IPS DF 4.7 (cell line): Measurements from ENCODE around the gene TMED4.

ENCODE experiments used
- DNase-seq: peaks from one replicate; pipeline ENCODE4 v3.0.0-alpha.2; 2013; ENCODE audit warnings: low spot score; ENCODE audit errors: extremely low read depth

Gene TMED4

DNA sequence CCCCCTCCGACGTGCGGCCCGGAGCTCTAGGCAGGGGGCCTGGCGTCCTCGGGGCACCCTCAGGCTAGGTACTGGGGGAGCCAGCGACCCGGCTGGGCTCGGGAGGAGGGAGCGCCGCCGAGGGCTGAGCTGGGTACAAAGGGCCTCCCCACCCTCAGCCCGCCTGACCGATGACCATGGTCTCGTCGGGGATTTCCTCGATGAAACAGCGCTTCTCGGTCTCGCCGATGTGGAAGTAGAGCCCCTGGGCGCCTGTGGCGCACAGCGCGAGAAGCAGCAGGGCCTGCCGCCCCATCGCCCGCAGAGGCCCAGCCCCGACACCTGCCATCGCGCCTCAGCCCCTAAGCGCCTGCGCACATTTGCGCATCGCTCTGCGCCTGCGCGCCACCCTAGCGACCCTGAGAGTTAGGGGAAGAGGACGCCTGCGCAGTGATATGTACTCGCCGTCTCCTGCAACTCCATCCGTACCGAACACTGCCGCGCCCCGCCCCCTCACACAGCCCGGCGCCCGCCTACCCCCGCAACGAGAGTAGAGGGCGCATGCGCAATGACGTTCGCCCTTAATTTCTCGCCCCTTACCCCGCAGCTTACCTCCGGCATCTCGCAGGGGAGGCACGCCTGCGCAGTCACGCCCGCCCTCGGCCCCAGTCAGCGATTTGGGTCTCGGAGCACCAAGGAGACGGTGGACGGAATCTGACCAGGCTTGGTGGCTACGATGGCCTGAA is at the start of gene TMED4:
TSS of gene TMED4 (minus strand) at position 353 of the 725 bp plus-strand sequence. CDS start at position 328, 25 bp downstream.
- DNase-seq, result peak; percentile 89

DNA sequence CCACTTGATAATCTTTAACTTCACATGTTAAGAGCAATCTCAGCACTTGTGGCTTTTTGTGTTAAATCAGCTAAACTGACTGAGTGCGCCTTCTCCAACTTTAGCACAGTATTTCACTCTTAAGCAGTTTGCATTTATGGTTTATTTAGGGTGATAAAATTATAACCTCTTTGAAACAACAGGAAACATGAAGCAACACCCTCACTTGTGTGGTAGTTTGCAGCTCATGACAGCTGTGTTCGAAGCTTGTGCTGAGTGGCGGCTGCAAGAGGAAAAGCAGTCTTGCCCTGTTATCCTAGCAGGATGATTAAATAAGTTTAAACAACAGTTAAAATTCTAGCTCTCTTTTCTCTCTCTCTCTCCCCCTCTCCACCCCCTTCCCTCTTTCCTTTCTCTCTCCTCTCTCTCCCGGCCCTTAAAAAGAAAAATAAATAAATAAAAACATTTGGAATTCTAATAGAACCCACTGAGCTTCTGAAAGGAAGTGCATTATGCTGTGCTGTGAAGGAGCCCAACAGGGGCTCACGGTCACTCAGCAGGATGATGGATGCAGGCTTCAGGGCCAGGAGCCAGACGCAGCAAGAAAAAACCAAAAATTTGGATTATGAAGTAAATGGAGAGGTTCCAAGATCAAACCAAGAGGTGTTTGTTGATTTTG is 49.6 kb upstream of the TMED4 start:
- DNase-seq, result no peak

DNA sequence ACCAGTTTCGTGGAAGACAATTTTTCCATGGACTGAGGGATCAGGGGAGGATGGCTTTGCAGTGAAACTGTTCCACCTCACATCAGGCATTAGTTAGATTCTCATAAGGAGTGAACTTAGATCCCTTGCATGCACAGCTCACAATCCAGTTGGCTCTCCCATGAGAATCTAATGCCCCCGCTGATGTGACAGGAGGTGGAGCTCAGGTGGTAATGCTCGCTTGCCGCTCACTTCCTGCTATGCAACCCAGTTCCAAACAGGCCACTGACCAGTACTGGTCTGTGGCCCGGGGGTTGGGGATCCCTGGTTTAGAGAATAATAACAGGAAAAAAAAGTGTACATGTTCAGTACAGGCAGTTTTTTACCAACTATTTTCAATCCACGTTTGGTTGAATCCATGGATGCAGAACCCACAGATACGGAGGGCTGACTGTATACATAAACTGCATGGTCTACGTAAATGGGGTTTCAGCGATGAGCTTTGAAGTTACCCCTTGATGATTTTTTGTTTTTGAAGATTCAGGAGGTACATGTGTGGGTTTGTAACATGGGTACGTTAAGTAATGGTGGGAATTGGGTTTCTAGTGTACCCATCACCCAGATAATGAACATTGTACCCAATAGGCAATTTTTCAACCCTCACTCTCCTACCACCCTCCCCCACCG is 48.9 kb upstream of the TMED4 start:
- no peak for DNase-seq

DNA sequence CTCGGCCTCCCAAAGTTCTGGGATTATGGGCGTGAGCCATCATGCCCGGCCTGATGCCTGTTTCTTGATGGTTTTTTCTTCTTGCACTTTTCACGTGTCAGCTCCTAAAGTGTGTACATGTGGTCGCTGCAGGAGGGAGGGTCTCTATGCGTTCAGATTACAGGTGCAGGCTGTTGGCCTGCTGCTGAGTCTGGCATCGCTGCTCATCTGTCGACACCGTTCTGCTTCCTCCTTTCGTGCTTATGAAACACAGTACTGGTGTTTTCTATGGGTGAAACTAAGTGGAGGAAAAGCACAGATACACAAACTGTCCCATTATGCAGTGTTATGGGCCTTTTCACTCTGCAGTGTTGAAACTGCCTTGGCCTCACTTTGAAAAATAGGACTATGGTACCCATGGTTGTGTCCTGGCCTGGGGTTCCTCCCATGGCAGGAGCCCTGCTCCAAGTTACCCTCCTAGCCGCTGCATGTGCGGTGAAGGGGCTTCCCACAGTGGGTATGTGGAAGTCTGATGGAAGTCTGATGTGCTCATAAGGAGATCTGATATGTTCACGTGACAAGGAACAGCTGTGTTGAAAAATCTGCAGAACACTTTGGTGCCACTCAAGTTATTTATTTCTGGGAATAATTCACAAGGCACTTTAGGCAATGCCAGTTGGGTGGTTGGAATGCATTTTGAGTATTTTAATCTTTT is 47.9 kb upstream of the TMED4 start:
- DNase-seq, result no peak

DNA sequence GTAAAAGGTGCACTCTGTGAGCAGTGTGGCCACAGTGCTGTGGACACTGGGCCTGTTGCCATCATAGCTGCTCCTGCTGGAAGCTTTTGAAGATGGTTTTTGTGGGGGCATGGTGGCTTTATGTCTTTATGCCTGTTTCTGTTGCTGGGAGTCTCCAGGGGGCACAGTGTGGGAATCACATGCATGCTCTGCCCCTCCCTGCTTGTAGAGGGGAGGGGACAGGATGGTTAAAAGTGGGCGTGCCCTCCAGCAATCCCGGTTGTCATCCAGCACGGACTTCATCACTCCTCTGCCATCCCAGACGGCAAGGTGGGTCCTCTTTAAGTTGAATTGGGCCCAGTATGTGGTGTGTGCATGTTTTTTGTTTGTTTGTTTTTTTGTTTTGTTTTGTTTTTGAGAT is 44.6 kb upstream of the TMED4 start:
- no peak for DNase-seq

DNA sequence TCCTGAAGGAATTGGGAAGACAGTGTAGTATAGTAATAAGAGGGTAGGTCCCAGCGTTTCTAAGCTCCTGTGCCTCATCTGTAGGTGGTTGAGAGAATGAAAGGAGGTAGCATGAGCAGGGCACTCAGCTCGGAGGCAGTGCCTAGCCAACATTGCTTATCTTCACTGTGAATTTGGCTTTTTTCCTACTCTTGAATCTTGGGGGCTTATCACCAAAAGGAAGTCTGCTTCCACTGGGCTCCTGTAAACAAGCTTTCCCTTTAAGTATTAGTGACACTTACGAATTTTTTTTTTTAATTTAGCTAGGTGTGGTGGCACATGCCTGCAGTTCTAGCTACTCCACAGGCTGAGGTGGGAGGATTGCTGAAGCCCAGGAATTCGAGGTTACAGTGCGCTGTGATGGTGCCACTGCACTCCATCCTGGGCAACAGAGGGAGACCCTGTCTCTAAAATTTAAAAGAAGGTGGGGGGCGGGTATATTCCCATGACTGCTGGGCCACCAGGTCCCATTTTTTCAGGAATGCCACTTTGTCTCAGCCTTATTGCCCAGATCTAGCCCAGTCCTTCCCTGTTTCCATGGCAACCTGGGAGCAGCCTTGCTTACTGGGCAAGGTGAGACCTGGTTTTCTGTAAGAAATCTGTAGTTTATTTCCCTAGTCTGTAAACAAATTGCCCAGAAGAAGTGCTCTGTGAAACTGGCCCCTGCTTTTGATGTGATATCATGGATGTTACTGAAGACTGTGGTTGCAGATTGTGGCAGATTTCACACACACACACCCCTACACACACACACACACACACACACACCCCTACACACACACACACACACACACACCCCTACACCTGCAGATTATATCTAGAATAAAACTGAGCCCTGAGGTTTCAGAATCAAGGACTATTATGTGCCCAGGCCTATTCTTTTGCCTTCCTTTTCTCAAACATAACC is 43.8 kb upstream of the TMED4 start:
- DNase-seq, result no peak

DNA sequence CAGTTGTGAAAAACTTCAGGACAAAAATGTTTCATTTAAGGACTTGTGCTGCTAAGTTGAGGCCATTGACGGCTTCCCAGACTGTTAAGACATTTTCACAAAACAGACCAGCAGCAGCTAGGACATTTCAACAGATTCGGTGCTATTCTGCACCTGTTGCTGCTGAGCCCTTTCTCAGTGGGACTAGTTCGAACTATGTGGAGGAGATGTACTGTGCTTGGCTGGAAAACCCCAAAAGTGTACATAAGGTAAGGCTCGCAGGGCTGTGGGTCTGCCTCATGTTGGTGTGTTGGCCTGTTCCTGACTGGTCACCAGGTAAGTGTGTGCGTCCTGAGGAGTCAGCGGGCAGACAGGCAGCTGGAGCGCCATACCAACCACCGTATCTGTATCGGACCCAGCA is 42.3 kb upstream of the TMED4 start:
- DNase-seq, result no peak

DNA sequence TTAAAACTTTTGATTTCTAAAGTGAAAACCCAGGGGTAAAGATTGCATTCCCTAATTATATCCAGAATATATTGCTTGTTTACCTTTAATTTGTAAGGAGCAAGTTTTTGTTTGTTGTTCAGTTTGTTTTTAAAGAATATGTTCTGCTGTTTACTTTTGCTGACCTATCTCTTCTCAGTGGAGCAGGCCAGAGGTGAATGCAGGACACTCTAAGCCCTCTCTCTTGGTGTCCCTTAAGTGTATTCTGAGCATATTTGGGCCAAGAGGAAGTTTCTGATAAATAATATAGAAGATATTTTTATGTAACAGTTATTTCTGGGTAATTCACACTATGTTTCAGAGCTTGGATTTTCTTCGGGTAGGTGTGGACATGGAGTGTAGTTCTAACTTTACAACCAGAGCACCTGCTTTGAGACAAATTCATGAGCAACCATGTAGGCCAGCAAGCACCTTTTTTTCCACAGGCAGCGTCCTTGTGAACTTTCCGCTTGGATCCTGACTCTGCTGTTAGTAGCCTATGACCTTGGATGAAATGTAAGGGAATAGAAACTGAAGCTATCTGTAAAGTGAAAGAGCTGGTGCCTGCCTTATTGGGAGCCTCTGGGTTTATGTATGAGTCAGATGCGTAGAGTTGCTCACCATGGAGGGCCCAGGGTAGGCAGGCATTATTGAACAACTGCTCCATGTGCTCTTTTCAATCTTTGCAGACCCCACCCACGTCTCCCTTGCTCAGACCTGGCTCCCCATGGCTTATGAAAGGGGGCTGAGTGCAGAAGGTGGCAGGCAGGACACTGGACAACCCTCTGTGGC is 40.5 kb upstream of the TMED4 start:
- no peak for DNase-seq

DNA sequence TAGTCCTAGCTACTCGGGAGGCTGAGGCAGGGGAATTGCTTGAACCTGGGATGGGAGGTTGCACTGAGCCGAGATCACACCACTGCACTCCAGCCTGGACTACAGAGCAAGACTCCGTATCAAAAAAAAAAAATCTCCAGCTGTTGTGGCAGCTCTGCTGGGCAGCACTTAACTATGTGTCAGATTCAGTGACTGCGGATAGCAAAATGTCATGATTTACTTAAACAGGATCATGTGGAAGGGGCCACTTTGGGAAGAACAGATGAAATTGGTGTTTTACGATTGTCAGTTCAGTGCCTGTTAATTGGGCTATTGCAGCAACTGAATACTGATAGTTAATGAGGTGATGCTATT is 39.7 kb upstream of the TMED4 start:
- no peak for DNase-seq

DNA sequence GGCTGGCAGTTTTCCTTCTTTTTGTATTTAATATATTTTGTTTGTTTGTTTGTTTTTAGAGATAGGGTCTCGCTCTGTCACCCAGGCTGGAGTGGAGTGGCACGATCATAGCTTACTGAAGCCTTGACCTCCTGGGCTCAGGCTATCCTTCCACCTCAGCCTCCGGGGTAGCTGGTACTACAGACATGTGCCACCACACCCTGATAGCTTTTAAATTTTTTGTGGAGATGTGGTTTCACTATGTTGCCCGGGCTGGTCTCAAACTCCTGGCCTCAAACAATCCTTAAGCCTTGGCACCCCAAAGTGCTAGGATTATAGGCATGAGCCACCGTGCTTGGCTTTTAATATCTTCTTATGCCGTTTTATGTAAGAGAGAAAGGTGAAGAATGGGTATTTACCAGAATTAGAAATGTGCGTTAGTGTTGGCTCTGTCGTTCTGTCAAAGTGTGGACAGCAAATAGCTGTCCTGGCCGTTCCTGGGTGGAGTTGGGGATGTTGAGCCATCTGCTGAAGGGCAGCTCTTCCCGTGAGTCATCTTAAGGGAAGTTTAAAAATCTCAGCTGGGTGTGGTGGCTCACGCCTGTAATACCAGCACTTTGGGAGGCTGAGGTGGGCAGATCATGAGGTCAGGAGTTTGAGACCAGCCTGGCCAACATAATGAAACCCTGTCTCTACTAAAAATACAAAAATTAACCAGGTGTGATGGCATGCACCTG is 39.2 kb upstream of the TMED4 start:
- DNase-seq, result no peak

DNA sequence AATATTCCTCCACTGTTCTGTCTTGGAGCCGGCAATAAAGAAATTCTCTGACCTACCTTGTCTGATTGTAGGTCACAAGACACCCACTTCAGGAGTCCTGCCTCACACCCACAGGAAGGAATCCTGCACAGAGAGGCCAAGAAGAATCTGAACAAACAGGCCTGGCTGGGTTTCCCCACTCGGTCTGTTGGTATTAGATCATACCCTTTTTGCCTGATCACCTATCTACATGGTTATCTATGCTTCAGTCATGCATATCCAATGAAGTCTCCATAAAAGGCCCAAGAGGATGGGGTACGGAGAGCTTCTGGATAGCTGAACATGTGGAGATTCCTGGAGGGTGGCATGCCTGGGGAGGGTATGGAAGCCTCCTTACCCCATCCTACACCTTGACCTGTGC is 36.7 kb upstream of the TMED4 start:
- DNase-seq, result no peak

DNA sequence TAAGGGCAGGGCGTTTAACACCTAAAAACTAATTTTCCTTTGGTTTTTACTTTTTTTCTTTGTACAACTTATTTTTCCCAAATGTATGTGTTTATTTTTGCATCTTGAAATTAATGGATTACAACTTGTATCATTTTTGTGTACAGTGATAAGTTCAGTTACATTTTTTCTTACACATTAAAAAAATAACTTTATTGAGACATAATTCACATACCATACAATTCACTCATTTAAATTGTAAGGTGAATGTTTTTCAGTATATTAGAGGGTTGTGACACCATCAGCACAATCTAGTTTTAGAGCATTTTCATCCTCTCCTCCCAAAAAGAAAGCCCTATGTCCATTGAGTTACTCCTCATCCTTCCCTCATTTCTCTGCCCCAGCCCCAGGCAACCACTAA is 36.0 kb upstream of the TMED4 start:
- DNase-seq, result no peak

DNA sequence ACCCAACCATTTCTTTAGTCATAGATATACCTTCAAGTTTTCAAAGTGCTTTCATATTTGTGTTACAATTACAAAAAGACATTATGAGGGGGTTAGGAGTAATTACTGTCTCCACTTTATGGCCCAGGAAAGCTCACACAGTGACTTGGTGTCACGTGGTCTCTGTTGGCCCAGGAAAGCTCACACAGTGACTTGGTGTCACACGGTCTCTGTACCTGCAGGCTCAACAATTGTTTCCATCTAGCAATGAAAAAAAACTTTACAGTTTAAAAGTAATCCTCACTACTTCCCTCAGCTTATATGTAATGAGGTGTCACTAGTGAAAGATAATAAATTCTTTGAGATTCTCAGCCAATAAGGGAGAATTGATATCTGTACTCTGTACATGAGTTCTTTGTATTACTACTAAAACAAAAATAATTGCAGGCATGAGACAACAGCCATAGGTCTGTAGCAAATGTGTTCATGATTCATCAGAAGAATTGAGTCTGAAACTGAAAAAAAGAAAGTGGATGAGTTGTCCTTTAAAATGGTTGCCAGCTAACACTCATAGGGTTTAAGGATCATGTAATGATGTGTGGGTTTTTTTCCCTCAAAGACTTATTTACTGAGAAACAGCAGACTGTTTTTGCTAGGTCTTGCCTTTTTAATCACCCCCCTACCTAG is 35.3 kb upstream of the TMED4 start:
- no peak for DNase-seq

DNA sequence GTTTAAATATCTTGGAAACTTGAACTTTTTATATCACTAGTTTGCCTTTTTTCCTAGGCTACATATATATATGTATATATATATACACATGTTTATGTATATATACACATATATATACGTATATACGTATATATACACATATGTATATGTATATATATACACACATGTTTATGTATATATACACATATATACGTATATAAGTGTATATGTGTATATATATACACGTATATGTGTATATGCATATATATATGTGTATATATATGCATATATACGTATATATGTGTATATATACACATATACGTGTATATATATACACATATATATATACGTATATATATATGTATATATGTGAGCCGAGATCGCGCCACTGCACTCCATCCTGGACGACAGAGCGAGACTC is 34.5 kb upstream of the TMED4 start:
- DNase-seq, result no peak

DNA sequence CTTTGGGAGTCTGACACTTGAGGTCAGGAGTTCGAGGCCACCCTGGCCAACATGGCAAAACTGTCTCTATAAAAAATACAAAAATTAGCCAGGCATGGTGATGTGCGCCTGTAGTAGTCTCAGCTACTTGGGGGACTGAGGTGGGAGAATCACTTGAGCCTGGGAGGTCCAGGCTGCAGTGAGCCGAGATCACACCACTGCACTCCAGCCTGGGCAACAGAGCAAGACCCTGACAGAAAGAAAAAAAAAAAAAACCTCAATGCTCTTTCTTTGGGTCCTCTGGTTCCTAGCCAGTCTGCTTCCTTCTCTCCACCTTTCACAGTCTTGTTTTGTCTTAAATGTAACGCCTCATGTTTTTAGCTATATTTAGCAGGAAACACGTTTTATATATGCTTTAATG is 33.8 kb upstream of the TMED4 start:
- DNase-seq, result no peak

DNA sequence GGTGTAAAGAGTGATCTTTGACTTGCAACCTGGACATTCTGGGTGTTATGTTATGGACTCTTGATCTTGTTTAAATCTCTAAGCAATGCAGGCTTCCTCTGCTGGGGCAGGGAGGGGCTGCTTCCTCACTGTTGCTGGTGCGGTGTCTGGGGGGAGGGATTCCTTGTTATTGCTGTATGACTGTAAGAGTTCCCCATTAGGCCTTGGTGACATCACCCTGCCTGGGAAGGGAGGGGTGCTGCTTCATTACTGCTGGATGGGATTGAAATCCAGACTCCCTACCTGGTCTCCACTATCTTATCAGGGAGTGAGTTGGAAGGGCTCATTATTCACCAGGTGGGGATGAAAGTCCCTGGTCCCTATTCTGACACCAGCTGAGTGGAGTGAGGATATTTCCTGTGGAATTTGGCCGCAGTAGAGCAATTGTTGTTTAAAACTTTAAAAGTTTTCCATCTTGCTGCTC is 33.1 kb upstream of the TMED4 start:
- DNase-seq, result no peak

DNA sequence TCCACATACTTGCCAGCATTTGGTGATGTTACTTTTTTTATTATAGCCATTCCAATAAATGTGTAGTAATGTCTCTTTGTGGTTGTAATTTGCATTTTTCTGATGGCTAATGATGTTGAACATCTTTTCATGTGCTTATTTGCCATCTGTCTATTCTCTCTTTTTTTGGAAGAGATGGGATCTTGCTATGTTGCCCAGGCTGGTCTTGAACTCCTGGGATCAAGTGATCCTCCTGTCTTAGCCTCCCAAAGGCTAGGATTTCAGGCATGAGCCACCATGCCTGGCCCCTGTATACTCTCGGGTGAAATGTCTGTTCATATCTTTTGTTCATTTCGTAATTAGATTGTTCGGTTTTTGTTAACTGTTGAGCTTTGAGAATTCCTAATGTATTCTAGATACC is 27.8 kb upstream of the TMED4 start:
- no peak for DNase-seq

DNA sequence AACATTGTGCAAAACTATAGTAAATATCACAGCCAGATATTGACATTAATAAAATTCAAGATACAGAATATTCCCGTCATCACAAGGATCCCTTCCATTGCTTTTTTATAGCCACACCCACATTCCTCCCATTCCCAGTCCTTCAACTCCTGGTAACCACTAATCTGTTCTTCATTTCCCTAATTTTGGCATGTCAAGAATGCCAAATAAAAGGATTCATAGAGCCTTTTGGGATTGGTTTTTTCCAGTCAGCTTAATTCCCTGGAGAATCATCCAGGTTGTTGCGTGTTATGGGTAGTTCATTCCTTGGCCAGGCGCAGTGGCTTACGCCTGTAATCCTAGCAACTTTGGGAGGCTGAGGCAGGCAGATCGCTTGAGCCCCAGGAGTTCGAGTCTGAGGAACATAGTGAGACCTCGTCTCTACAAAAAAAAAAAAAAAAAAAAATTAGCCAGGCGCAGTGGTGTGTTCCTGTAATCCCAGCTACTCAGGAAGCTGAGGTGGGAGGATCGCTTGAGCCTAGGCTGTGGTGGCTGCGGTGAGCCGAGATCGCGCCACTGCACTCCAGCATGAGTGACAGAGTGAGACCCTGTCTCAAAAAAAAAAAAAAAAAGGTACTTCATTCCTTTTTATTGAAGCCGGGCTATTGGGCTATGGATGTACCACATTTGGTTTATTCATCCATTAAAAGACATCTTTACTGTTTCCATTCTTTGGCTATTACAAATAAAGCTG is 27.1 kb upstream of the TMED4 start:
- DNase-seq, result no peak
